Ascending aorta (tissue), 2 donors: ENCODE measurements around the gene MFSD2A. TPM values are rescaled to one million over a fixed set of nuclear protein-coding genes. Genes with fewer than 3 reads are reported as not detected.

ENCODE experiments used
- DNase-seq, 2 donors: peaks; one replicate each; pipeline ENCODE4 v3.0.0-alpha.2; 2019; ENCODE audit warnings: low spot score in 2 of 2
- H3K27ac ChIP-seq, 2 donors: fragments of 200-600 bp; sonication (generic); one replicate each; pipeline ENCODE4 v1.5.1; 2016 to 2017; ENCODE audit warnings: mild to moderate bottlenecking in 1 of 2
- H3K27me3 ChIP-seq: fragments of 200-600 bp; sonication (generic); one replicate; pipeline ENCODE4 v1.5.1; 2017
- H3K36me3 ChIP-seq, 2 donors: fragments of 200-600 bp; sonication (generic); one replicate each; pipeline ENCODE4 v1.5.1; 2016
- H3K4me1 ChIP-seq, 2 donors: fragments of 200-600 bp; sonication (generic); one replicate each; pipeline ENCODE4 v1.5.1; 2016 to 2017; ENCODE audit warnings: mild to moderate bottlenecking in 1 of 2
- H3K4me3 ChIP-seq, 2 donors: fragments of 200-600 bp; sonication (generic); one replicate each; pipeline ENCODE4 v1.5.1; 2016 to 2017; ENCODE audit warnings: mild to moderate bottlenecking in 1 of 2
- H3K9me3 ChIP-seq, 2 donors: fragments of 200-600 bp; sonication (generic); one replicate each; pipeline ENCODE4 v1.5.1; 2016
- intact Hi-C: fragments of 100-400 bp; cut with DNase I; formaldehyde crosslinking; loops from one replicate; pipeline ENCODE4 v1.15.1; 2023
- total RNA-seq: library from RNA; depleted of rRNA; stranded (reverse); fragments of >200 nt; gene quantifications from one replicate; pipeline ENCODE4 v1.1.0, GENCODE V29; 2016
- TF ChIP-seq, protein P1 (sequence below), 3 experiments: fragments of 200-600 bp in 2 of 3; fragments of 450-650 bp in 1 of 3; sonication (generic) in 2 of 3; IDR thresholded peaks; one replicate each; pipeline ENCODE4 v1.5.1; 2016 to 2019; ENCODE audit warnings: antibody characterized with exemption in 3 of 3, mild to moderate bottlenecking in 1 of 3, moderate library complexity in 1 of 3

MFSD2A gene
- total RNA-seq, 1 donor from 2014 or later: 0.32 TPM

DNA sequence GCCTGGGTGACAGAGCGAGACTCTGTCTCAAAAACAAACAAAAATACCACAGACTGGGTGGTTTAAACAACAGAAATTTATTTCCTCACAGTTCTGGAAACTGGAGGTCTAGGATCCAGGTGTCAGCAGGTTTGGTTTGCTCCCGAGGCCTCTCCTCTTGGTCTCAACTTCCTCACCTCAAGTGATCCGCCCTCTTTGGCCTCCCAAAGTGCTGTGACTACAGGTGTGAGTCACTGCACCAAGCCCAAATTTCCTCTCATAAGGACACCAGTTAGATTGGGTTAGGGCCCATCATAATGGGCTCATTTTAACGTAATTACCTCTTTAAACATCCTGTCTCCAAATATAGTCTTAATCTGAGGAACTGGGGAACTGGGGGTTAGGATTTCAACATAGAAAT is 35.5 kb downstream of the MFSD2A start:
- intact Hi-C loops: no loop called here
- Histone ChIP-seq H3K27me3 (no peaks in the 10 kb centered on the region), H3K36me3 (no peaks in the 10 kb centered on the region), H3K27ac (no peak overlapping the region), H3K4me3 (no peak overlapping the region), H3K9me3 (no peaks in the 10 kb centered on the region), H3K4me1 (no peaks in the 10 kb centered on the region)
- TF ChIP-seq, protein P1, sequence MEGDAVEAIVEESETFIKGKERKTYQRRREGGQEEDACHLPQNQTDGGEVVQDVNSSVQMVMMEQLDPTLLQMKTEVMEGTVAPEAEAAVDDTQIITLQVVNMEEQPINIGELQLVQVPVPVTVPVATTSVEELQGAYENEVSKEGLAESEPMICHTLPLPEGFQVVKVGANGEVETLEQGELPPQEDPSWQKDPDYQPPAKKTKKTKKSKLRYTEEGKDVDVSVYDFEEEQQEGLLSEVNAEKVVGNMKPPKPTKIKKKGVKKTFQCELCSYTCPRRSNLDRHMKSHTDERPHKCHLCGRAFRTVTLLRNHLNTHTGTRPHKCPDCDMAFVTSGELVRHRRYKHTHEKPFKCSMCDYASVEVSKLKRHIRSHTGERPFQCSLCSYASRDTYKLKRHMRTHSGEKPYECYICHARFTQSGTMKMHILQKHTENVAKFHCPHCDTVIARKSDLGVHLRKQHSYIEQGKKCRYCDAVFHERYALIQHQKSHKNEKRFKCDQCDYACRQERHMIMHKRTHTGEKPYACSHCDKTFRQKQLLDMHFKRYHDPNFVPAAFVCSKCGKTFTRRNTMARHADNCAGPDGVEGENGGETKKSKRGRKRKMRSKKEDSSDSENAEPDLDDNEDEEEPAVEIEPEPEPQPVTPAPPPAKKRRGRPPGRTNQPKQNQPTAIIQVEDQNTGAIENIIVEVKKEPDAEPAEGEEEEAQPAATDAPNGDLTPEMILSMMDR (IDR thresholded peaks at IDR 0.05): no peak
- DNase-seq: no peak

DNA sequence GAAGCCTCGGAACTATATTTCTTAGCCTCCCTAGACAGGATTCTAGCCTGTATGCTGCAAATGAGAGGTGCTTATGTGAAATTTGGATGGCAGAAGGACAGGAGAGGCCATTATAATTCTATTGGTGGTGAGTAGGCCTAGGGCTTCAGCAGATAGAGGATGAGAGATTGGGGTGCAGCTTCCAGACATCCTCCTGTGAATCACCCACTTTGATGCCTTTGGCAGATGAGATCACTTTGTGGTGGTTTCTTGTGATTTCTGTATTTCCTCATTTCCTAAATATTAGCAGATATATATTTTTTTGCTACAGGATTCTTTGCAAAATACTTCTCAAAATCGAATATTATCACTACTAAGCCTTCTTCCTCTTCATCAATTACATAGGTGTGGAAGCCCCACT is 37.3 kb downstream of the MFSD2A start:
- TF ChIP-seq, protein P1 (IDR thresholded peaks at IDR 0.05): no peak
- no peak for DNase-seq
- no peak overlapping the region for H3K4me3 ChIP-seq
- no peak overlapping the region for H3K27ac ChIP-seq
- H3K27me3 ChIP-seq: no peaks in the 10 kb centered on the region
- intact Hi-C loops: no loop called here
- H3K9me3 ChIP-seq: no peaks in the 10 kb centered on the region
- H3K4me1 ChIP-seq: no peaks in the 10 kb centered on the region
- no peaks in the 10 kb centered on the region for H3K36me3 ChIP-seq

DNA sequence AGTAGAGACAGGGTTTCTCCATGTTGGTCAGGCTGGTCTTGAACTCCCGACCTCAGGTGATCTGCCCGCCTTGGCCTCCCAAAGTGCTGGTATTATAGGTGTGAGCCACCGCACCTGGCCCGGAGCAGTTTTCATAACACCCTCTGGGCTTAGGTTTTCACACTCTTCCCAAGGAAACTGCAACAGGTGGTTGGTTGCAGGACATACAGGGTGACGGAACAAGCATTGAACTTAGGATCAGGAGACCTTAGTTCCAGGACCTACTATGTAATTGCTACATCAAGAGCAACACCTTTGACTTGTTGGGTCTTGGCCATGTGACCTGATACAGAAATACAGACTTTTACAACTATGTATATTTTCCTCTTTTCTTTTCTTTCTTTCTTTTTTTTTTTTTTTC is 37.9 kb downstream of the MFSD2A start:
- Histone ChIP-seq H3K4me1 (no peaks in the 10 kb centered on the region), H3K27me3 (no peaks in the 10 kb centered on the region), H3K36me3 (no peaks in the 10 kb centered on the region), H3K27ac (no peak overlapping the region), H3K4me3 (no peak overlapping the region), H3K9me3 (no peaks in the 10 kb centered on the region)
- intact Hi-C loops: no loop called here
- no peak for DNase-seq
- TF ChIP-seq, protein P1 (IDR thresholded peaks at IDR 0.05): no peak

DNA sequence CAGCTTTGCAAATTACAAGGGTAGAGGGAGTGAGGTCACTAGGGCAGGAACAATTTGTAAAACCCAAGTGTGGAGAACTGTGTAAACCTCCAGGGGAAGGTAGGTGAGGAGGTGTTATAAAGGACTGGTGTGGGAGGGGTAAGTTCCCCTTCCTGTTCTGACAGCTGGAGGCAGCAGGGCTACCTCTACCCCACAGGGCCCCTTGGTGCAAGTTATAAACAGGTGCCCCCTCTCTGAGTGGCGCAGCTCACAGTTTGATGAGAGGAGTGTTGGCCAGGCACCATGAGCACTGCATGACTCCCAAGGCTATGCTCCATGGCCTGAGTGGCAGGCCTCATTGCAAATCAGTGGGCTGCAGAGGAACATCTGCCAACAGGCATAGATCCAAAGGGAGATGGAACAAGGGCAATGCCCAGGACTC is 41.0 kb downstream of the MFSD2A start:
- intact Hi-C loops: no loop called here
- TF ChIP-seq, protein P1 (IDR thresholded peaks at IDR 0.05): no peak

DNA sequence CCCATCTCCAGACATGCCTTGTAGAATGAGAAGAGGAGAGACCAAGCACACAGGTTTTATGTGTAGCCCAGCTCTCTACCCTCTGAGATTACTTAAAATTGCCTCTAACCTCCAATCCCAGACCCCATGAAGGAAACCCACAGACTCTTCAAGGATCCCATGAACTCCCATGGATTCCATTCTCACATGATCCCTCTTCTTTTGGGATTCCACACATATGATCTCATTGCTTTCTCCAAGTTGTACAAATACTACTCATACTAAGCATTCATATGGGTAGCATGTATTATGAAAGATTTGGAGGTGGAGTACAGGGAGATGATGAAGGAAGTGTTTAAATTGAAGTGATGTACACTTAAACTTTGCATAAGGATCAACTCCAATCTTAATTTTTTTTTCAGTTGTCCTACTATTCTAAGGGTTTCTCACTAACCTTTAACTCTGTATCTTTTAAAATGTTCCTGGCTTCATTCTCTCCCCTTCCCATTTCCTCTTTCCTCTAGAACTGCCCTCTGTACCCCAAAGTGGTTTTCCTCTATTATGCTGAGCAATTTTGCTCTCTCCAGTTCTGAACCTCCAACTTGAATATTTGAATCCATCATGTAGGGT is 41.6 kb downstream of the MFSD2A start:
- TF ChIP-seq, protein P1 (IDR thresholded peaks at IDR 0.05): no peak
- intact Hi-C loops: no loop called here

More for the DNA sequence above, 41.0 kb downstream of the MFSD2A start:
- no peaks in the 10 kb centered on the region for H3K27me3 ChIP-seq
- no peak overlapping the region for H3K27ac ChIP-seq
- DNase-seq: no peak
- no peak overlapping the region for H3K4me3 ChIP-seq
- H3K9me3 ChIP-seq: no peaks in the 10 kb centered on the region
- H3K36me3 ChIP-seq: no peaks in the 10 kb centered on the region
- no peaks in the 10 kb centered on the region for H3K4me1 ChIP-seq

DNA sequence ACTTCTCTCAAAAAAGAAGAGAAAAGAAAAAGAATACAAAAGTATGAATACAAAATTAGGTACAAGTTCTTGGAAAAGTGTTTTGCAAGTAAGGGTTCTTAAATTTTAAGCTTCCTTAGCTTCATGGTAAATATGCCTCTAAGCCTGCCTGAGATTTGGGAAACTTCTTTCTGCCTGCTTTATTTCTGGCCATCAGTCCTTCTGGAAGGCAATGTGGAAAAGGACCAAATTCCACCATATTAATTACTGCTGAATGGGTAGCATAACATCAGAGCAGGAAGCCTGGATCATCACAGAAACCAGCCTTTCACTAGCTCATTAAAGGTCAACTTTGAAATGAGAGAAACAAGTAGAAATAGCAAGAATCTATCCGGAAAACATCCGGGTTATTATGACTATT is 46.5 kb downstream of the MFSD2A start:
- H3K36me3 ChIP-seq: no peaks in the 10 kb centered on the region
- no peaks in the 10 kb centered on the region for H3K4me1 ChIP-seq
- no peaks in the 10 kb centered on the region for H3K27me3 ChIP-seq
- H3K9me3 ChIP-seq: no peaks in the 10 kb centered on the region
- no peak overlapping the region for H3K27ac ChIP-seq
- H3K4me3 ChIP-seq: no peak overlapping the region
- DNase-seq: no peak
- intact Hi-C loops: no loop called here
- TF ChIP-seq, protein P1 (IDR thresholded peaks at IDR 0.05): no peak

More for the DNA sequence above, 41.6 kb downstream of the MFSD2A start:
- no peak for DNase-seq
- no peaks in the 10 kb centered on the region for H3K36me3 ChIP-seq
- no peak overlapping the region for H3K27ac ChIP-seq
- H3K9me3 ChIP-seq: no peaks in the 10 kb centered on the region
- no peaks in the 10 kb centered on the region for H3K4me1 ChIP-seq
- no peaks in the 10 kb centered on the region for H3K27me3 ChIP-seq
- H3K4me3 ChIP-seq: no peak overlapping the region
